ENCODE measurements around the gene TEDC1. TPM values are rescaled to one million over a fixed set of nuclear protein-coding genes. Genes with fewer than 3 reads are reported as not detected.

TEDC1 gene
- polyA plus RNA-seq, 1 of the 3 experiments (the other 2 are of a cell fraction): 13.4 TPM

DNA sequence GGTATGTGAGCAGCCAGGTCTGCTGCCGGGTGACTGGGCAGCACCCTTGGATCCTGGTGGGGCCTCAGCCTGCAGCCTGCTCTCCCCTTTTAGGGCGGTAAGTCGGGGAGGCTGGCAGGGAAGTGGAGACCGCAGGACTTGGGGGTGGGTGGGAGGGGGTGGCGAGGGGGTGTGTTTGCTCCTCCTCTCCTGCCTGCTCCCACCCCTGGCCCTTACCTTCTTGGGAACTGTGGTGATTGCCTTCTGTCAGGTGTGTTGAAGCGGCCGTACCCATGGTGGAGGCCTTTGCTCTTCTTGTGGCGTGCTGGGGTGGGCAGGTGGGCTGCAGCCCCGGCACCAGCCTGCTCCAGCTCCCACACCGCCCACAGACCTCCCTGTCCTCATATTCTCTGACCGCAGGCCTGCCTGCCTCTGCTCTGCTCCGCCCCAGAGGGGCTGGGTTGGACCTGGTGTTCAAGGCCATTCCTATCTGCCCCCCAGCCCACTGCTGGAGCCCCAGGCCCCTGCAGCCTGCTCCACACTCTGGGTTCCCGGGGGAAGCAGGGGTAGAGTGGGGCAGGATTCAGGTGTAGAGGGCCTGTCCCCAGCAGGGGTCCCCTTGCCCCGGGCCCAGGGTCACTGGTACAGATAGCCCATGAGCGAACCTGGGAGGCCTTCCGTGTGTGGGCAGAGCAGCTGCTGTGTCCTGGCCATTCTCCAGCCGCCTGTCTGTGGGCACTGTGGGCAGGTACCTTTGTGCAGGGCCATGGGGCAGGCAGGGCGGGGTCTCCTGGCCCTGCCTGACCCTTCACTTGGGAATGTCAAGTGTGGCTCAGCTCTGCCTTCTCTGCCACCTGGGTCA lies 5.2 kb downstream of the TEDC1 start (continued):
- TF ChIP-seq GATA2 (CRISPR knock-in tag; IDR thresholded peaks at IDR 0.05): no peak

DNA sequence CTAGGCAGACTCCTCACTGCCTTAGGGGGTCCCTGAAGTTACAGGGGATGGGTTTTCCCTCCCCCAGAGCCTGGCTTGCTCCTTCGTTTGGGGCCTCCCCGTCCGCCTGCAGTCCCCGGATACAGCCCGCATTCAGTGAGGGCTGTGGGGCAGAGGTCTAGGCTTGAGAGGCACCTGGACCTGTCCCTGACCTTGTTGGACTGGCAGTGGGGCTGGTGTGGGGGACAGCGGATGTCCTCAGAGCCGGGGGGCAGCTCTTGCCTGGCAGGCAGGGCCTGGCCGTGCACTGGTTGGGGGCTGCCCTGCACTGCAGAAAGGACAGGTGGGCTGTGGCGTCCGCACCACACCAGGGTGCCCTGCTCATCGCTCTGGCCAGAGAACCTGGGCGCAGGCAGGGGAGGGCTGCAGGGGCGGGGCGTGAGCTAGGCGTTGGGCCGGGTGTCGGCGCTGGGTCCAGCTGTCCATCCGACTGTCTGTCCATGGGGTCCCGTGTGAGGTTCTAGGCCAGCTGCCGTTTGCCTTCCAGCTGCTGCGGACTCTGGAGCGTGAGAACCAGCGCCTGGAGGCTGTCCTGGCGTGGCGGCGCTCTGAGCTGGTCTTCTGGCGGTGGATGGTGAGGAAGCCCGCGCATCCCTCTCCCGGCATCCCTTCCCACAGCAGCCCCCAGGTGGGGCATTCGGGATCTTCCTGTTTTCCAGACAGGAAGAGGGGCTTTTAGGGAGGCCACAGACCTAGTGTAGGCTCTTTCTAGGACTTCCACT lies 6.0 kb downstream of the TEDC1 start:
- WGBS (ENCODE audit: low lambda C conversion rate): 95% methylated on average over 21 of the region's 32 CpGs
- H3K9ac ChIP-seq: no peak overlapping the region
- CTCF ChIA-PET: interaction anchor here (1.0 to 1.9 kb wide), 3 partner anchors 13 to 31 kb away, joined by 3 to 9 read pairs (median 5); no protein-coding TSS in a partner anchor
- H3K79me2 ChIP-seq (ENCODE audit: insufficient read depth): peaks cover 10% of the 10 kb centered on the region; the same call in 1 of the 2 replicates
- H3K27ac ChIP-seq (ENCODE audit: low read depth in 2 of 2, low read length in 1 of 2): no peak overlapping the region
- no peak overlapping the region for H3K4me3 ChIP-seq (ENCODE audit: low read depth in 2 of 2, low read length in 1 of 2)
- H3K9me3 ChIP-seq: no peaks in the 10 kb centered on the region
- no peaks in the 10 kb centered on the region for H3K36me3 ChIP-seq (replicated peaks in 1 of 2; ENCODE audit: control insufficient read depth in 1 of 2, insufficient read depth in 2 of 2, low read length in 1 of 2)
- no peak overlapping the region for H3K4me2 ChIP-seq
- POLR2A ChIA-PET: no interaction called here
- H2AFZ ChIP-seq (ENCODE audit: low read depth): no peak overlapping the region
- no peaks in the 10 kb centered on the region for H3K9me2 ChIP-seq
- no peaks in the 10 kb centered on the region for H3F3A ChIP-seq (replicated peaks; ENCODE audit: insufficient read depth)
- DNase-seq: no peak
- no peak for TF ChIP-seq JUND (IDR thresholded peaks at IDR 0.05)
- TF ChIP-seq GABPA (IDR thresholded peaks at IDR 0.05; ENCODE audit: low read depth): no peak
- TF ChIP-seq, protein P1, sequence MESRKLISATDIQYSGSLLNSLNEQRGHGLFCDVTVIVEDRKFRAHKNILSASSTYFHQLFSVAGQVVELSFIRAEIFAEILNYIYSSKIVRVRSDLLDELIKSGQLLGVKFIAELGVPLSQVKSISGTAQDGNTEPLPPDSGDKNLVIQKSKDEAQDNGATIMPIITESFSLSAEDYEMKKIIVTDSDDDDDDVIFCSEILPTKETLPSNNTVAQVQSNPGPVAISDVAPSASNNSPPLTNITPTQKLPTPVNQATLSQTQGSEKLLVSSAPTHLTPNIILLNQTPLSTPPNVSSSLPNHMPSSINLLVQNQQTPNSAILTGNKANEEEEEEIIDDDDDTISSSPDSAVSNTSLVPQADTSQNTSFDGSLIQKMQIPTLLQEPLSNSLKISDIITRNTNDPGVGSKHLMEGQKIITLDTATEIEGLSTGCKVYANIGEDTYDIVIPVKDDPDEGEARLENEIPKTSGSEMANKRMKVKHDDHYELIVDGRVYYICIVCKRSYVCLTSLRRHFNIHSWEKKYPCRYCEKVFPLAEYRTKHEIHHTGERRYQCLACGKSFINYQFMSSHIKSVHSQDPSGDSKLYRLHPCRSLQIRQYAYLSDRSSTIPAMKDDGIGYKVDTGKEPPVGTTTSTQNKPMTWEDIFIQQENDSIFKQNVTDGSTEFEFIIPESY (IDR thresholded peaks at IDR 0.05; ENCODE audit: borderline replicate concordance, low read depth): no peak
- no peak for TF ChIP-seq EZH2phosphoT487 (IDR thresholded peaks at IDR 0.05; ENCODE audit: borderline replicate concordance, low read depth)
- no peak for TF ChIP-seq RFX5 (IDR thresholded peaks at IDR 0.05; ENCODE audit: low read length)
- TF ChIP-seq MXI1 (IDR thresholded peaks at IDR 0.05; ENCODE audit: low read depth, low read length): no peak
- no peak for TF ChIP-seq FOSL2 (IDR thresholded peaks at IDR 0.05; ENCODE audit: borderline replicate concordance, low read depth)
- TF ChIP-seq MEF2A (IDR thresholded peaks at IDR 0.05; ENCODE audit: borderline replicate concordance, low read depth): no peak
- TF ChIP-seq, protein P2, sequence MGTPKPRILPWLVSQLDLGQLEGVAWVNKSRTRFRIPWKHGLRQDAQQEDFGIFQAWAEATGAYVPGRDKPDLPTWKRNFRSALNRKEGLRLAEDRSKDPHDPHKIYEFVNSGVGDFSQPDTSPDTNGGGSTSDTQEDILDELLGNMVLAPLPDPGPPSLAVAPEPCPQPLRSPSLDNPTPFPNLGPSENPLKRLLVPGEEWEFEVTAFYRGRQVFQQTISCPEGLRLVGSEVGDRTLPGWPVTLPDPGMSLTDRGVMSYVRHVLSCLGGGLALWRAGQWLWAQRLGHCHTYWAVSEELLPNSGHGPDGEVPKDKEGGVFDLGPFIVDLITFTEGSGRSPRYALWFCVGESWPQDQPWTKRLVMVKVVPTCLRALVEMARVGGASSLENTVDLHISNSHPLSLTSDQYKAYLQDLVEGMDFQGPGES (IDR thresholded peaks at IDR 0.05; ENCODE audit: low read depth, low read length): no peak
- no peak for TF ChIP-seq FOXM1 (IDR thresholded peaks at IDR 0.05; ENCODE audit: low read depth)
- TF ChIP-seq, protein P3, sequence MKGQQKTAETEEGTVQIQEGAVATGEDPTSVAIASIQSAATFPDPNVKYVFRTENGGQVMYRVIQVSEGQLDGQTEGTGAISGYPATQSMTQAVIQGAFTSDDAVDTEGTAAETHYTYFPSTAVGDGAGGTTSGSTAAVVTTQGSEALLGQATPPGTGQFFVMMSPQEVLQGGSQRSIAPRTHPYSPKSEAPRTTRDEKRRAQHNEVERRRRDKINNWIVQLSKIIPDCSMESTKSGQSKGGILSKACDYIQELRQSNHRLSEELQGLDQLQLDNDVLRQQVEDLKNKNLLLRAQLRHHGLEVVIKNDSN (IDR thresholded peaks at IDR 0.05; ENCODE audit: borderline replicate concordance, low read depth): no peak
- no peak for TF ChIP-seq SMC3 (IDR thresholded peaks at IDR 0.05; ENCODE audit: low read depth, low read length)
- TF ChIP-seq, protein P4, sequence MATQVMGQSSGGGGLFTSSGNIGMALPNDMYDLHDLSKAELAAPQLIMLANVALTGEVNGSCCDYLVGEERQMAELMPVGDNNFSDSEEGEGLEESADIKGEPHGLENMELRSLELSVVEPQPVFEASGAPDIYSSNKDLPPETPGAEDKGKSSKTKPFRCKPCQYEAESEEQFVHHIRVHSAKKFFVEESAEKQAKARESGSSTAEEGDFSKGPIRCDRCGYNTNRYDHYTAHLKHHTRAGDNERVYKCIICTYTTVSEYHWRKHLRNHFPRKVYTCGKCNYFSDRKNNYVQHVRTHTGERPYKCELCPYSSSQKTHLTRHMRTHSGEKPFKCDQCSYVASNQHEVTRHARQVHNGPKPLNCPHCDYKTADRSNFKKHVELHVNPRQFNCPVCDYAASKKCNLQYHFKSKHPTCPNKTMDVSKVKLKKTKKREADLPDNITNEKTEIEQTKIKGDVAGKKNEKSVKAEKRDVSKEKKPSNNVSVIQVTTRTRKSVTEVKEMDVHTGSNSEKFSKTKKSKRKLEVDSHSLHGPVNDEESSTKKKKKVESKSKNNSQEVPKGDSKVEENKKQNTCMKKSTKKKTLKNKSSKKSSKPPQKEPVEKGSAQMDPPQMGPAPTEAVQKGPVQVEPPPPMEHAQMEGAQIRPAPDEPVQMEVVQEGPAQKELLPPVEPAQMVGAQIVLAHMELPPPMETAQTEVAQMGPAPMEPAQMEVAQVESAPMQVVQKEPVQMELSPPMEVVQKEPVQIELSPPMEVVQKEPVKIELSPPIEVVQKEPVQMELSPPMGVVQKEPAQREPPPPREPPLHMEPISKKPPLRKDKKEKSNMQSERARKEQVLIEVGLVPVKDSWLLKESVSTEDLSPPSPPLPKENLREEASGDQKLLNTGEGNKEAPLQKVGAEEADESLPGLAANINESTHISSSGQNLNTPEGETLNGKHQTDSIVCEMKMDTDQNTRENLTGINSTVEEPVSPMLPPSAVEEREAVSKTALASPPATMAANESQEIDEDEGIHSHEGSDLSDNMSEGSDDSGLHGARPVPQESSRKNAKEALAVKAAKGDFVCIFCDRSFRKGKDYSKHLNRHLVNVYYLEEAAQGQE (IDR thresholded peaks at IDR 0.05; ENCODE audit: low read depth, low read length): no peak
- TF ChIP-seq YY1 (IDR thresholded peaks at IDR 0.05; ENCODE audit: low read depth): no peak
- TF ChIP-seq RXRA (IDR thresholded peaks at IDR 0.05; ENCODE audit: borderline replicate concordance, low read depth): no peak
- H3K27me3 ChIP-seq (ENCODE audit: insufficient read depth): no peaks in the 10 kb centered on the region
- H4K20me1 ChIP-seq (ENCODE audit: insufficient read depth): peaks cover 7% of the 10 kb centered on the region; the same call in 1 of the 2 replicates
- H3K4me1 ChIP-seq (ENCODE audit: control insufficient read depth in 1 of 2, insufficient read depth in 2 of 2, low read depth in 1 of 2, low read length in 1 of 2): peaks cover 2 to 4% of the 10 kb centered on the region in 2 experiments; a peak in 2 of 4 replicates

Data from SK-N-SH (cell line).